Uterus (tissue), 2 donors: ENCODE data around the gene NHS.

ENCODE experiments used
- CTCF ChIP-seq, 4 experiments: fragments of 200-600 bp in 2 of 4; fragments of 450-650 bp in 2 of 4; sonication (generic) in 2 of 4; IDR thresholded peaks; one replicate each; pipeline ENCODE4 v1.5.1; 2016 to 2019; ENCODE audit warnings: antibody characterized with exemption in 4 of 4, mild to moderate bottlenecking in 2 of 4, moderate library complexity in 1 of 4
- POLR2A ChIP-seq, 2 donors: fragments of 450-650 bp; IDR thresholded peaks; one replicate each; pipeline ENCODE4 v1.6.1; 2016; ENCODE audit warnings: antibody characterized with exemption in 2 of 2, mild to moderate bottlenecking in 1 of 2, moderate library complexity in 1 of 2

GRCh38 chrX:17377795-17378194 is 2.8 kb downstream of the NHS start:
- no peak for TF ChIP-seq CTCF (IDR thresholded peaks at IDR 0.05)
- TF ChIP-seq POLR2A (IDR thresholded peaks at IDR 0.05) = no peak
